Activated CD4-positive, alpha-beta T cell treated with anti-CD3 and anti-CD28 coated beads, Interleukin-2, amount 50 U/mL, for 1 hour (primary cell): ENCODE measurements around the gene AP4E1.
"Not testable (repeated sequence)": the region's sequence is repeated elsewhere in the genome, so short reads cannot be mapped to it uniquely, and the experiment has no call there.

Source experiments
- DNase-seq: peaks from one replicate; pipeline ENCODE4 v3.0.0-alpha.2; 2020

AP4E1 gene

DNA sequence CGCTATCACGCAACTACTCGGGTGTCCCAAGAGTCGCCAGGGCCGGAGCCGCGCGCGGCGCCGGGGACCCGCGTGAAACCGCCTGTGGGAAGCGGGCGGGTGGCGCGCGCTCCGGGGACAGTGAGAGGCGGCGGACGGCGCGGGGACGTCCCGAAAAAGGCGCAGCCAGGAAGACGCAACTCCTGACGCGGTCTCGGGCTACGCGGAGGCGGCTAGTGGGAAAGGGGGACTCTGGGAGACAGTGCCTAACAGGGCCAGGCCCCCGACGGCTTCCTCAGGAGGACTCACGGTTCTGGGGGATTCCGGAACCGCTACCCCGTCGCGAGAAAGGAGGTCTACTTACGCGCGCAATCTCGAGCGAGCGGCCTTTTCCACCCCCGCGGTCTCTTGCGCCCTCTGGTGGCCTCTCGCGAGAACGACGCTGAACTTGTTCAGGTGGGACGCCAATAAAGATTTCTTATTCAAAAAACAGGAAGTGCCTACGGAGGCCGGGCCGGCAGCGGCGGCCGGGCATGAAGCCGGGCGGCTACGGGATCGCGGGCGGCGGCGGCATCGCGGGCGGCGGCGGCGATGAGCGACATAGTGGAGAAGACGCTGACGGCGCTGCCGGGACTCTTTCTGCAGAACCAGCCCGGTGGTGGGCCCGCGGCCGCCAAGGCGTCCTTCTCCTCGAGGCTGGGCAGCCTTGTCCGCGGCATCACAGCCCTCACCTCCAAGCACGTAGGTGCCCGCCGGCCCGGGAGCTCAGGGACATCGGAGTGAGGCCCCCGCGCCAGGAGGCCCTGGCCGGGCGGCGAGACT lies at the start of gene AP4E1:
Gene AP4E1, plus strand, starts transcription at position 475 of the 801 bp plus-strand sequence. Its CDS starts 96 bp downstream, at position 571.
- DNase-seq: peak; percentile 94

DNA sequence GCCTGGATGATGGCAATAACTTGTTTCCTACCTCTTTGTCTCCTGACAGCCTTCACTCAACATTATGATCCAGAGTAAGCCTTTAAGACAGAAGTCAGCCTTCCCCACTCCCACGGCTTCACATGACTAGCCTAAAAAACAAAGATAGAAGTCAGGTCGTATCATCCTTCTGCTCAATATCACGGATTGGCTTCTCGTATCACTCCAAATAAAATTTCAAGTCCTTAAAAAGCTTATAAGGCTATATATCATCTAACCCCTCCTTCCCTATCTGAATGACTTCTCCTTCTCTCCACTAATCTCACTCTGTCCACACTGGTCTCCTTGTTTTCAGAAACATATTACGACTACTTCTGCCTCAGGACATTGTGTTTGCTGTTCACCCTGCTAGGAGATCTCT lies 47.7 kb upstream of the AP4E1 start:
- no peak for DNase-seq

DNA sequence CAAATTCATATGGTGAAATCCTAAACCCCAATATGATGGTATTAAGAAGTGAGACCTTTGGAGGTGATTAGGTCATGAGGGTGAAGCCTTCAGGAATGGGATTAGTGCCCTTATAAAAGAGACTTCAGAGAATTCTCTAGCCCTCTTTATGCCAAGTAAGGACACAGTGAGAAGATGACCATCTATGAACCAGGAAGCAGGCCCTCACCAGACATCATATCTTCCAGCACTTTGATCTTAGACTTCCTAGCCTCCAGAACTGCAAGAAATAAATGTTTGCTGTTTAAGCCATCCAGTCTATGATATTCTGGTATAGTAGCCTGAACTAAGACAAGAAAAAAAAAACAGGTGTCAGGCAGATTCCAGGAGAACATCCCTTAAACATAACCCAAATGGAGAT lies 45.9 kb upstream of the AP4E1 start:
- no peak for DNase-seq

DNA sequence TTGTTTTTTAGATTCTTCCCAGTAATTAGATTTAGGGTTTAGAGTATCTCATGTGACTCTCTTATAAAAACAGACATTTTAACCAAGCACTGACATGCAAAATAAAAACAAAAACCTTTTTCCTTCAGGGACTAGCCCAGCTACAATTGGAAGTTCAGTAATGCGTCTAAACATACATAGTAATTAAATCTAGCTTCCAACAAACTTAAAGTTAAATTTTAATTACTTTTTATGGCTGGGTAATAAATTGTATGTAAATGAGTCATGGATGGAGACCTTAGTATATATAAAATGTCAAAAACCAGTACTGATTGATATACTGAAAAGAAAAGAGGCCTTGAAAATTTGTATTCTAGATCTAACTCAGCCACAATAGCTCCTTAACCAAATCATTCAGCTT lies 43.6 kb upstream of the AP4E1 start:
- DNase-seq: no peak

DNA sequence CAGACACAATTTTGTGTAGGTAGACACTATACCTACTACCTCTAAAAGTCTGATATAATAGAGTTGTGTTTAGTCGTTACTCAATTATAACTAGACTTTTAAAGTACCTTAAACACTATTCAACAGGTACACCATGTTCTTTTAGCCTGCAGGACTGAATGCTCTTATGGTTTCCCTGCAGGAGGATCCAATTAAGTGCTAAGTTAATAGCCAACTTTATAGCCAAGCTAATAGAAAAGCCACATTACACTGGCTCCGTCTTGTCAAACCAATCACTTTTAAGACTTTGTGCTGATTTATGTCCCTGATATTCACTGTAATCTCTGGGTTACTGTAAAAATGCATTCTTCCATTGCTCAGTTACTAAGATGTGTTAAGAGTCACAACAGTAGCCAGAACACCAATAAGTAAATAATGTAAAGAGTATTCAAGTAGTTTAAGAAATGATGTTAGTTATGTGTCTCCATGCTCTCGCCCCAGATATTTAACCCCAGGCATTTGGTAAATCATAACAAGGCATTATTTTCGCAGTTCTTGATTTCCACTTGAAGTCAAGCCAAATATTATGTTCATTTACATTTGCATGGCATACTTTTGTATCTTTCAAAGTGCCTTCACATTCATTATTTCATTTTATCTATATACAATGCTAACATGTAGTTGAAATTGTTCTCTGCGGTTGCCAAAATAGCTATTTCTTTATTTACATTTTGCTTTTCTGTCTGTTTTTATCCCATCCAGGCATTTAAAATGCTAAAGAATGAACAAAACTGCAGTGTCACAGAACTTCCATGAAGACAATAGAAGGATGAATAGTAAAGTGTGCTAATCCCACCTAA lies 42.7 kb upstream of the AP4E1 start:
- no peak for DNase-seq

DNA sequence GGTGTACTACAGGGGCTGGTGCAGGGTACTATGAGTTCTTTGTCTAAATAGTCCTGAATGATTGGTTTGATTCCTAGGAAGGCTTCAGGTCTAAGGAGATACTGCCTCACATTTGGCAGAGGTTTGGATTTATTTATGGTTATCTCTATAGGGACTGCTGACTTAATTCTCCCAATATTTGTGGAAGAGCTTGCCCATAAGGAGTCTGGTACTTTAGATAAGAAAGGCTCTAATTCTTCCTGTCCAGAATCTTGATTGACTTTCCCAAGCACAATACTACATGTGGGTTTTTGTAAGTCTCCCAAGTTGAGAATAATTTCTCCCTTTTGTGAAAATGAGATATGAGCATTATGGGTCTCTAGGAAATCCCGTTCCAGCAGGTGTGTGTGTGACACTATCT lies 36.7 kb upstream of the AP4E1 start:
- DNase-seq: no peak

DNA sequence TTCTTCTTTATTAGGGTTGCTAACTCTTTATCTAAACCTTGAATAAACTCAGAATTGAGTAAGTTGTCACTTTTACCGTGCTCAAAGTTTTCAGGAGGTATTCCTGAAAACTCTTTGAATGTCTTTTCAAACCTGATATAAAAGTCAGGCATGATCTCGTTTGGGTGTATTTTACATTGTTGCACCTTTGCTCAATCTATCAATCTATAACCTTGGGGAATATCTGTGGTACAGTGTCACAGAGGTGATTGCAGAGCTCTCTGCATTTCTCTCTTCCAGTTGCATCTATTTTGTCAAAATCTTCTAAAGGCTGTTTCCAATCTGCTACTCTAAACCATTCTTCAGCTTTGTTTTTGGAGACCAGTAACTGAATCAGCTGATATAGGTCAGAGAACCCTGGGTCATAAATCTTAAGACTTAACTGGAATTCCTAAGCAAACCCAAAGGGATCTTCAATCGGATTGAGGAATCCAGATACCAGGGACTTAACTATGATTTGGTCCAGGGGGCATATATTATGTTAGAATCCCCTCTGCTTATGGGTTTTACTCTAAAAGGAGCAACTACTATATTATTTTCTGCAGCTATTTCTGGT lies 35.6 kb upstream of the AP4E1 start:
- DNase-seq: no peak

DNA sequence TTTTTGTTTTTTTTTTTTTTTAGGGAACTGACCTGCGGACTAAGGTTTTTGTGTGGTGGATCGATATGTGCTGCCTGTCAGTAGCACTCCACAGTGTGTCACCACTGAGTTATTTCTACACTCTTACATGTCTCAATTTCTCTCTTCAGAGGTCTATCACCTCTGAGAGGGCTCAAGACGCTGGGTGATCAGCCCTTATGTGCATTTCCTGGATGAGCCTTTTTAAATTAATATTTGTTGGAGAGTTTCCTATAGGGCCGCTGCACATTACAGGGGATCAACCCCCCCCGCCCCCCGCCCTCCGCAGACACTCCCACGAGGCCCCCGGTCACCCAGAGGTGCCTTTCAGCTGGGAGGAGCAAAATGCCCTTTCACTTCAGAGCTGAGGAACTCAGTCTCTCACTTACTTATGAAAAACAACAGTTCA lies 34.5 kb upstream of the AP4E1 start:
- no peak for DNase-seq

DNA sequence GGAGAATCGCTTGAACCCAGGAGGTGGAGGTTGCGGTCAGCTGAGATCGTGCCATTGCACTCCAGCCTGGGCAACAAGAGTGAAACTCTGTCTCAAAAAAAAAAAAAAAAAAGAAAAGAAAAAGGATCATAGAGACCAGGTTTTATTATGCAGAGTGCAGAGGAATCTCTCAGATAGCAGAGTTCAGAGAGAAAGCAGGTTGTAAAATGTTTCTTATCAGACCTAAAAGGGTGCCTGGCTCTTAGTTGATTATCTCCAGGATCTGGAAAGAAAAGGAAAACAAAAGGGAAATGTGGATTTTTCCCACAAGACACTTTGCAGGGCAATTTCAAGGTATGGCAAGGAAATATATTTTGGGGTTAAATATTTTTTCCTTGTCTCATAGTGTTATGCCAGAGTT lies 33.2 kb upstream of the AP4E1 start:
- DNase-seq: not testable (repeated sequence)

DNA sequence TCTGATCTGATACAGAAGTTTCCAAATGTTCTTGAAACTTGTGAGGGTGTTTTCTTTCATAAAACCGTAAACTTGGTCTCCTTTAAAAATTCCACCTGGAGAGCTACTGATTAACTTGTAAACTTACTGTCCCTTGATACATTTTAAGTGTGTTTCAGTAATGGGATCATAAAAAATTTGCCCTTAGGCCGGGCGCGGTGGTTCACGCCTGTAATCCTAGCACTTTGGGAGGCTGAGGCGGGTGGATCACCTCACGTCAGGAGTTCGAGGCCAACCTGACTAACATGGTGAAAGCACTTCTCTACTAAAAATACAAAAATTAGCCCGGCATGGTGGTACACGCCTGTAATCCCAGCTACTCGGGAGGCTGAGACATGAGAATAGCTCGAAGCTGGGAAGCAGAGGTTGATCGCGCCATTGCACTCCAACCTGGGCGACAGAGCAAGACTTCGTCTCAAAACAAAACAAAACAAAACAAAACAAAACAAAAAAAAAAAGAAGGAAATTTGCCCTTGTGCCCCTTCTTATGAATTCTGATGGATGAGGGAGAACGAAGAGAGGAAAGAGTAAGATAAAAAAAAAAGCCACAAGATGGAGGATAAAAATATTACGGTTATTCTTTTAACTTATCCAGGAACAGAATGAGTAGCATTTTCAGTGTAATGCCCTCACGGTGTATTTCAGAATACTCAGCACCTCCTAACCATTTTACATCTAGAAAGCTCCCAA lies 32.1 kb upstream of the AP4E1 start:
- DNase-seq: no peak

DNA sequence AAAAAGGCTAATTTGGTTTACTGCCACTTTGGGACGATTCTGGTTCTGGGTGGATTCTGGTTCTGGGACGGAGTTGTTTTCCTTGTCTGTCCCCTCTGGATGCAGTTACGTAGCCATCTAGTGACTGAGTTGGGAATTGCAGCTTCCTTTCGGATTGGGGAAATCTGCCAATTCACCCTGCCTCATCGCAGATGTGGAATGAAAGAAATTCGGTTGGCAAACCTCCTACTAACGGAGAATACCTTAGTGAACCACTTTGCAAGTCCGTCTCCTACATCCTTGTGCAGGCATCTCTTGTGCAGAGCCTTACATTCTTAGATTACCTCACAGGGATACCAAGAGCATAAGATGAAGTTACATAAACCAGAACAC lies 31.5 kb upstream of the AP4E1 start:
- DNase-seq: peak; percentile 57

DNA sequence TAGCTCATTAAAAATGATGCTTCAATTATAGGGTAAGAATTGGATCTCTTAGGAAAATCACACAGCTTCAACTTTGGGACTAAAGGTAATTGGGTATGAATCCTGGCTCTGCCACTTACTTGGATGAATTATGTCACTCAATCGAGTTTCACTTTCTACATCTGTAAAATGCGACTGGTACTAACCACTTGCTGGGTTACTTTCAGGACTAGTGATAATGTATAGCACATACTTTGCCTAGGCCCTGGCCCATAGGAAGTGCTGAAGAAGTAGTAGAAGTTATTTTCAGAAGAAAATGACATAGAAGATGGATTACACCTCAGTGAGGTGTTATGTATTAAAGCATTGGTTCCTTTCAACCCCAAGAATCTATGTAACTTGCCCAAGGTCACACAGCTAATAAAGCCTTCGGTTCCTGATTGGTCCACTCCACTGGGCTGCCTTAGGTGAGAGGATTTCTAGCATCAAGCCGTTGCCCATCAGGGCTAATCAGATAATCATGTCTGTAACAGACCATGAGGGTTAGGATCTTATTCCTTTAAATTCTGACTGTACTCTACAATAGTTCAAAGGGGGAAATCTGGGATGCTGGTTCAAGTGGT lies 29.4 kb upstream of the AP4E1 start:
- no peak for DNase-seq

DNA sequence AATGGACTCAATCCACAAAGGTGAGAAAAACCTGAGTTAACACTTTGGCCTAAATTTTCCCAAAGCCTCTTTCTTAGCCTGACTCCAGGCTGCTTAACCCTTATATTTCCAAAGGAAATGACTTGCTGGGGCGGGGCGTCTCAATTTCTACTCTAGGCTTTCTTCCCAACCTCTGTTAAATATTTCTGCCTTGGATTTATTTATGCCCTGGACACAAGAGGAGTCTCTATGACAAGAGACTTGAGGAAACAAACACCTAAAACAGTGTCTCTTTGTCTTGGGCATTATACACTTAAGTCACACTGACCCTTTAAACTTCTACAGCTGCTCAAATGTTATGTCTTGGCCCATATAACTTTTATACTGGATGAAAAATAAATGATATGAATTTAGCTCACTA lies 28.3 kb upstream of the AP4E1 start:
- no peak for DNase-seq

DNA sequence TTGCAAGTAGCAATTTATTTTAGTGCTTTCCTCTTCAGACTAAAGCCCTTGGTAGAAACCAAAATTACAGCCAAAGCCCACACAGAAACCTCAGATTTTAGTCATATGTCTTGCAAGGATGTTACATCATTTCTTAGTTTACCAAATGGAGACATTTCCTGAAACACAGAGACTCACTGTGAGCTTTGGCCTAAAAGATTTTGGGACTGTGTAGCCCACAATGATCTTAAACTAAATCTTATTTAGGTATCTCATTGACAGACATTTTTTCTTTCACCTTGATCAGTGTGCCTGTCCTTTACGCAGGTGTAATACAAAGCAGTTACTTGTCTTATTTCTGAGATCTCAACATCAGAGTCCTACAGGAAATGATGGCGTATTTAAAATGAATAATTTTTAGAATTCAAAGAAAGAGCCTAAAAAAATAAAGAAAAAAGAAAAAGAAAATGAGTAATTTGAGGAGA lies 27.8 kb upstream of the AP4E1 start:
- no peak for DNase-seq

DNA sequence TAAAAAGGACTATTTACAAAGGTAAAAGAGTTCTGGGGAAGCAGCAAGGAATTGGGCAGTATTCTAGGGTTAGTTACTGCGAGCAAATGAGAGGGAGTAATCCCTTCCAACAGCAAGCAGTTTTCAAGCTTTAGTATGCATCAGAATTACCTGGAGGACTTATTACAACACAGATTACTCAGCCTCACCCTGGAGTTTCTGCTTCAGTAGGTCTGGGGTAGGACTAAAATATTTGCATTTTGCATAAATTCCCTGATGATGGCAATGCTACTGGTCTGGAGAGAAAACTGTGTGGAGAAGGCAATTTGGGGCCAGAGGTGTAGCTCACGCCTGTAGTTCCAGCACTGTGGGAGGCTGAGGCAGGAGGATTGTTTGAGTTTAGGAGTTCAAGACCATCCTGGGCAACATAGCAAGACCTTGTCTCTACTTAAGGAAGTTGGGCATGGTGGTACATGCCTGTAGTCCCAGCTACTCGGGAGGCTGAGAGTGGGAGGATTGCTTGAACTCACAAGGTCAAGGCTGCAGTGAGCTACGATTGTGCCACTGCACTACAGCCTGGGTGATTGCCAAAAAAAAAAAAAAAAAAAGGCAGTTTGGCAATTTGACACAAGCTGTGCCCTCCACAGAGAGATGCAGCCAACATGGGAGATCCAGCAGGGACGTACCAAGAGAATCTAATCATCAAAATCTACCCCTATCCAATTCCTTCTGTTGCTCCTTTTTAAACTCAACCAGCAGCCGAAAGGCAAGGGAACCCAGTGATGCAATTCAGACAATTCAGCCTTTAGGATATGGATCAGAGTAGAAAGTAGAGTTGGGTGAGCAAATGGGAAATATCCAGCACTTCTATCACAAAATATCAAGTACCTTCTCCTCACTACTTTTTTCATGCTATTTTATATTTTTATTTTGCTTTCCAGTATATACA lies 27.1 kb upstream of the AP4E1 start:
- no peak for DNase-seq

DNA sequence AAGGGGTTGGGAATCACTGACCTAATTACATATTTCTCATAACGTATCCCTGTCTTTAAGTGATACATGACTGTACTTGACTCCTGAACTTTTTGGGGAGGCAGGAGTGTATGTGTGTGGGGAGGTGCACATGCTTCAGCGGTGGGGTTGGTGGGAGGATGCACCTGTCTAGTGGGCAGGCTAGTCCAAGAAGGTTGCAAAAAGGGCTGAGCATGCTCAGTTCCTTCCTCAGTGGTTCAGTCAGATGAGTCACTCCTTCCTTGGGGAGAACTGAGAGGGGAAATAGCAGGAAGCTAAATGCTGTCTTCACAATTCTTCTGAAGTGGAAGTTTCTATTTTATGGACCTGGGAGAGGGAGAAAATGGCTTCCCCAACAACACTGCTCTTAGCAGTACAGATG lies 24.6 kb upstream of the AP4E1 start:
- DNase-seq: no peak

DNA sequence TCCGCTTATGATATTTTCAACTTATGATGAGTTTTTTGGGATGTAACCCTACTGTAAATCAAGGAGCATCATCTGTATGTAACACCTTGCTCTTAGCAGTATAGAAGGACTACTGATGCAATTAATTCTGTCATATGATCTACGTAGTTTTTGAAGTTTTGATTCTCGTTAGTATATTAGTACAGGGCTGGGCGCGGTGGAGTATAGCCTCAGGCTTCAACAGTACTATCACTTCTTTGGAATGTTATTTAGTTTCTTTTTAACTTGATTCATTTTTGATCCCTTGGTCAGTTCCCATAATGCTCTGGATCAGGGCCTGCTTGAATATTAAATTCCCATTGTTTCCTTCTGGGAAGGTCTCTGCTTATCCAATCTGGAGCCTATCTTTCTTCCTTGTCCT lies 23.9 kb upstream of the AP4E1 start:
- DNase-seq: no peak

DNA sequence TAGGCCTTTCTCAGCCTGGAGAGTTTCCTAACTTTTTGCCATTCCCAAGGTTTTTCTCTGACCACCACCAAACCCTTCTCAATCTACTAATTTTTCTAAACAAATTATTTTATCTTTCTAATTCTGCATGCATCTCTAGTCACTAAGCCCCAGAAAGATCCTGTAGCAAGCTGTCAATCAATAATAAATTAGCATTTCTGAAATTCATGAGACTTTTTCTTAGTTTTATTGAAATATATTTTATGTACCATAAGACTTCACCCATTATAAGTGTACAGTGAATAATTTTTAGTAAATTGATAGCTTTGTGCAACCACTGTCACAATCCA lies 22.4 kb upstream of the AP4E1 start:
- no peak for DNase-seq

DNA sequence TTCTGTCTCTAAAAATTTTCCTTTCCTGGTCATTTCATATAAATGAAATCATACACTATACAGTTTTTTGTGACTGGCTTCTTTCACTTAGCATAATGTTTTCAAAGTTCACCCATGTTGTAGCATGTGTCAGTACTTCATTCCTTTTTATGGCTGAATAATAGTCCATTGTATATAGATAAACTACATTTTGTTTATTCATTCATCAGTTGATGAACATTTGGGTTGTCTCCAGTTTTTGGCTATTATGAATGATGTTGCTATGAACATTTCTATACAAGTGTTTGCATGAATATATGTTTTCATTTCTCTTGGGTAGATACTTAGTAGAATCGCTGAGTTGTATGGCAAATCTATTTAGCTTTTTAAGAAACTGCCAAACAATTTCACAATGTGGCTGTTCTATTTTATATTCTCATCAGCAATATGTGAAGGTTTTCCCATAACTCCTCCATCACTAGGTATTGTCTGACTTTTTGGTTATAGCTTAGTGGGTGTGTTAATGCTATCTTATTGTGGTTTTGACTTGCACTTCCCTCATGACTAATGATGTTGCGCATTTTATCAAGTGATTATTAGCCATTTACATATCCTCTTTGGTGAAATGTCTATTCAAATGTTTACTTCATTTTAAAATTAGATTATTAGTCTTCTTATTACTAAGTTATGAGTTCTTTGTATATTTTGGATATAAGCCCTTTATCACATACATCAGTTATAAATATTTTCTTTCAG lies 21.7 kb upstream of the AP4E1 start:
- no peak for DNase-seq

DNA sequence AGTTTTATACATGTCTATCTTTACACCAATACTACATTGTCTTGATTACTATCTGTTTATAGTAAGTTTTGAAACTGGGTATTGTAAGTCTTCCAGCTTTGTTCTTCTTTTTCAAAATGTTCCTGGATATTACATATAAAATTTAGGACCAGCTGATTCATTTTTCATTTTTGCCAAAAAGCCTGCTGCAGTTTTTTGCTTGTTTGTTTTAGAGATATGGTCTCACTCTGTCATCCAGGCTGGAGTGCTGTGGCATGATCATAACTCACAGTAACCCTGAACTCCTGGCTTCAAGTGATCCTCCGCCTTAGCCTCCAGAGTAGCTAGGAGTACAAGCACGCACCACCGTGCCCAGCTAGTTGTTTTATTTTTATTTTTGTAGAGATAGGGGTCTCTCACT lies 20.4 kb upstream of the AP4E1 start:
- no peak for DNase-seq

DNA sequence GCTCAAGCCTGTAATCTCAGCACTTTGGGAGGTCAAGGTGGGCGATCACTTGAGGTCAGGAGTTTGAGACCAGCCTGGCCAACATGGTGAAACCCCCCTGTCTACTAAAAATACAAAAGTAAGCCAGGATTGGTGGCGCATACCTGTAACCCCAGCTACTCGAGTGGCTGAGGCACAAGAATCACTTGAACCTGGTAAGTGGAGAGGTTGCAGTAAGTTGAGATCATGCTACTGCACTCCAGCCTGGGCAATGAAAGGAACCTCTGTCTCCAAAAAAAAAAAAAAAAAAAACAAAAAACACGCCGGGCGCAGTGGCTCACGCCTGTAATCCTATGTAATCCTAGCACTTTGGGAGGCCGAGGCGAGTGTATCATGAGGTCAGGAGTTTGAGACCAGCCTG lies 18.9 kb upstream of the AP4E1 start:
- no peak for DNase-seq
